Gastroesophageal sphincter (tissue), 4 donors: ENCODE measurements around the gene ZBTB22. TPM values are rescaled to one million over a fixed set of nuclear protein-coding genes. Genes with fewer than 3 reads are reported as not detected.
A peak's percentile ranks its signal among the peaks of the same experiment; 100 is the strongest.
"Not testable (repeated sequence)": the region's sequence is repeated elsewhere in the genome, so short reads cannot be mapped to it uniquely, and the experiment has no call there.

ENCODE experiments used
- ATAC-seq: fragments of 150-250 bp; one replicate; pipeline ENCODE4 v1.9.1; 2016; ENCODE audit warnings: mild to moderate bottlenecking, moderate library complexity
- H3K27ac ChIP-seq, 4 donors: fragments of 200-600 bp; sonication (generic) in 3 of 4; 1 replicate in 3 of 4; 2 replicates in 1 of 4; pipeline ENCODE4 v1.5.1; 2016 to 2019
- H3K27me3 ChIP-seq: fragments of 200-600 bp; sonication (generic); one replicate; pipeline ENCODE4 v1.5.1; 2019
- H3K36me3 ChIP-seq, 2 donors: fragments of 200-600 bp; sonication (generic); one replicate each; pipeline ENCODE4 v1.5.1; 2019; ENCODE audit warnings: control low read depth in 1 of 2
- H3K4me1 ChIP-seq, 3 donors: fragments of 200-600 bp; sonication (generic); 1 replicate in 2 of 3; 2 replicates in 1 of 3; pipeline ENCODE4 v1.5.1; 2016 to 2019; ENCODE audit warnings: control low read depth in 2 of 3
- H3K4me3 ChIP-seq, 2 donors: fragments of 200-600 bp; sonication (generic); one replicate each; pipeline ENCODE4 v1.5.1; 2019; ENCODE audit warnings: mild to moderate bottlenecking in 1 of 2, moderate library complexity in 1 of 2
- H3K9me3 ChIP-seq, 3 donors: fragments of 200-600 bp; sonication (generic); one replicate each; pipeline ENCODE4 v1.5.1; 2017 to 2019; ENCODE audit warnings: control low read depth in 2 of 3
- EP300 ChIP-seq: sonication (generic); formaldehyde crosslinking; IDR thresholded peaks from one replicate; pipeline ENCODE4 v1.6.1; 2017; ENCODE audit warnings: antibody characterized with exemption, mild to moderate bottlenecking
- POLR2A ChIP-seq, 2 donors: fragments of 450-650 bp; IDR thresholded peaks; one replicate each; pipeline ENCODE4 v1.6.1; 2017; ENCODE audit warnings: antibody characterized with exemption in 2 of 2, mild to moderate bottlenecking in 2 of 2, moderate library complexity in 1 of 2
- POLR2AphosphoS5 ChIP-seq: sonication (generic); formaldehyde crosslinking; IDR thresholded peaks from one replicate; pipeline ENCODE4 v1.6.1; 2017; ENCODE audit warnings: antibody characterized with exemption
- WGBS, 2 donors: methylation state at CpG; one replicate each; pipeline ENCODE4 v1.1.5; 2018; ENCODE audit warnings: low coverage in 1 of 2; 5-methylcytosine and 5-hydroxymethylcytosine counted together
- total RNA-seq, 4 donors: library from RNA; depleted of rRNA; stranded (reverse); fragments of >200 nt; gene quantifications; one replicate each; pipeline ENCODE4 v1.1.0, GENCODE V29; 2016
- TF ChIP-seq, protein P1 (sequence below), 4 experiments: fragments of 200-600 bp in 2 of 4; fragments of 450-650 bp in 2 of 4; sonication (generic) in 1 of 4; IDR thresholded peaks; one replicate each; pipeline ENCODE4 v1.5.1; 2017 to 2019; ENCODE audit warnings: antibody characterized with exemption in 4 of 4, mild to moderate bottlenecking in 2 of 4, moderate library complexity in 2 of 4

The ZBTB22 gene
- total RNA-seq, 4 donors from 2014 or later, result 19.3 to 20.9 (median 20.1) TPM

DNA sequence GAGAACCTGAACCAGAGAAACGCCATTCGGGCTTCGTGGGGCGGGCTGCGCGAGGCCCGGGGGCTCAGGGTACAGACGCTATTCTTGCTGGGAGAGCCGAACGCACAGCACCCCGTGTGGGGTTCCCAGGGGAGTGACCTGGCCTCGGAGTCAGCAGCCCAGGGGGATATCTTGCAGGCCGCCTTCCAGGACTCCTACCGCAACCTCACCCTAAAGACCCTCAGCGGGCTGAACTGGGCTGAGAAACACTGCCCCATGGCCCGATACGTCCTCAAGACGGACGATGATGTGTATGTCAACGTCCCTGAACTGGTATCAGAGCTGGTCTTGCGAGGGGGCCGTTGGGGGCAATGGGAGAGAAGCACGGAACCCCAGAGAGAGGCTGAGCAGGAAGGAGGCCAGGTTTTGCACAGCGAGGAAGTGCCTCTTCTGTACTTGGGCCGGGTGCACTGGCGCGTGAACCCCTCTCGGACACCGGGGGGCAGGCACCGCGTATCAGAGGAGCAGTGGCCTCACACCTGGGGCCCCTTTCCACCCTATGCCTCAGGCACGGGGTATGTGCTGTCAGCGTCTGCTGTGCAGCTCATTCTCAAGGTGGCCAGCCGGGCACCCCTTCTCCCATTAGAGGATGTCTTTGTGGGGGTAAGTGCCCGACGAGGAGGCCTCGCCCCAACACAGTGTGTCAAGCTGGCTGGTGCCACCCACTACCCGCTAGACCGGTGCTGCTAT lies 39.7 kb downstream of the ZBTB22 start:
- Histone ChIP-seq H3K36me3 (peaks cover 0 to 78% of the 10 kb centered on the region in 2 donors), H3K4me3 (peak overlapping the region; percentile 56 to 81), H3K9me3 (no peaks in the 10 kb centered on the region), H3K27me3 (no peaks in the 10 kb centered on the region), H3K4me1 (peaks cover under 1 to 69% (median 35%) of the 10 kb centered on the region in 3 donors), H3K27ac (peak overlapping the region; percentile 73 to 96 (median 91))
- ATAC-seq, result no peak
- no peak for TF ChIP-seq POLR2A (IDR thresholded peaks at IDR 0.05)
- TF ChIP-seq POLR2AphosphoS5, result no peak
- TF ChIP-seq, protein P1, sequence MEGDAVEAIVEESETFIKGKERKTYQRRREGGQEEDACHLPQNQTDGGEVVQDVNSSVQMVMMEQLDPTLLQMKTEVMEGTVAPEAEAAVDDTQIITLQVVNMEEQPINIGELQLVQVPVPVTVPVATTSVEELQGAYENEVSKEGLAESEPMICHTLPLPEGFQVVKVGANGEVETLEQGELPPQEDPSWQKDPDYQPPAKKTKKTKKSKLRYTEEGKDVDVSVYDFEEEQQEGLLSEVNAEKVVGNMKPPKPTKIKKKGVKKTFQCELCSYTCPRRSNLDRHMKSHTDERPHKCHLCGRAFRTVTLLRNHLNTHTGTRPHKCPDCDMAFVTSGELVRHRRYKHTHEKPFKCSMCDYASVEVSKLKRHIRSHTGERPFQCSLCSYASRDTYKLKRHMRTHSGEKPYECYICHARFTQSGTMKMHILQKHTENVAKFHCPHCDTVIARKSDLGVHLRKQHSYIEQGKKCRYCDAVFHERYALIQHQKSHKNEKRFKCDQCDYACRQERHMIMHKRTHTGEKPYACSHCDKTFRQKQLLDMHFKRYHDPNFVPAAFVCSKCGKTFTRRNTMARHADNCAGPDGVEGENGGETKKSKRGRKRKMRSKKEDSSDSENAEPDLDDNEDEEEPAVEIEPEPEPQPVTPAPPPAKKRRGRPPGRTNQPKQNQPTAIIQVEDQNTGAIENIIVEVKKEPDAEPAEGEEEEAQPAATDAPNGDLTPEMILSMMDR (IDR thresholded peaks at IDR 0.05), result no peak
- TF ChIP-seq EP300, result no peak
- 48% methylated on average over 2 of the region's 39 CpGs; no CpG with 5 or more reads in 1 of the 2 donors for WGBS, 2 donors

DNA sequence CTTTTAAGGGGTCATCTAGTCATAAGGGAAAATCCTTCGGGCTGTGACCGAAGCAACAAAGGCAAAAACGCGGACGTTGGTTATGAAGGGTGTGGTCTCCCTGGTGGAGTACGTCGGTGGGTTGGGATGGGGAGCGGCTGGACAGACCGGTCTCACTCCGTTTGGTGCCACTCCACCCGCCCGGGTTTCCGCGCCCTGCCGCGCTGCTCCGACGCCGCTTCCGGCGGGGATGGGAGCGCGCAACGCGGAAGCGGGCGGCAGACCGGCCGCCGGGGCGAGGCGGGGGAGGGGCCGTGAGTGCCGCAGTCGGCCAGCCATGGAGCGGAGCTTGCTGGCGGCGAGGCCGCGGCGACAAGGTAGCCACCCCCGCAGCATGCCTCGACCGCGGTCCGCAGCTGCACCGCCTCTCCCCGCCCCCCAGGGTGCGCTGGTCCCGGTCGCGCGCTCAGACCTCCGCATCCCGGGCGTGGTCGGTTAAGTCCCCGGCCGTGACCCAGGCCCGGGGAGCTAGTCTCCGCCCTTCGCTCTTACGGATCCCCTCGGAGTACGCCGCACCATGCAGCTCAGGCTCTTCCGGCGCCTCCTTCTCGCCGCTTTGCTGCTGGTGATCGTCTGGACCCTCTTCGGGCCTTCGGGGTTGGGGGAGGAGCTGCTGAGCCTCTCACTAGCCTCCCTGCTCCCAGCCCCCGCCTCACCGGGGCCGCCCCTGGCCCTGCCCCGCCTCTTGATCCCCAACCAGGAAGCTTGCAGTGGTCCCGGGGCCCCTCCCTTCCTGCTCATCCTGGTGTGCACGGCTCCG lies 40.5 kb downstream of the ZBTB22 start, which contains the start of gene B3GALT4:
Gene B3GALT4, plus strand, starts transcription at position 260 of the 799 bp plus-strand sequence. Its CDS starts 297 bp downstream, at position 557.
- H3K4me3 ChIP-seq, result peak within 1 kb of the TSS; percentile 56 to 81
- TF ChIP-seq, protein P1 (IDR thresholded peaks at IDR 0.05), result peak in 3 of 4 experiments; percentile 52 to 75 (median 74)
- TF ChIP-seq POLR2AphosphoS5, result peak; percentile 54
- TF ChIP-seq POLR2A (IDR thresholded peaks at IDR 0.05), result peak; percentile 63 to 72
- no peak for TF ChIP-seq EP300
- peak; percentile 85 for ATAC-seq
- 0 to 2% methylated on average over 9 to 10 of the region's 80 CpGs for WGBS, 2 donors
- no peaks in the 10 kb centered on the region for H3K9me3 ChIP-seq
- peak within 1 kb of the TSS; percentile 73 to 96 (median 91) for H3K27ac ChIP-seq
- H3K27me3 ChIP-seq, result no peaks in the 10 kb centered on the region
- peaks cover 0 to 71% of the 10 kb centered on the region in 2 donors for H3K36me3 ChIP-seq
- peaks cover 5 to 76% (median 39%) of the 10 kb centered on the region in 3 donors for H3K4me1 ChIP-seq

DNA sequence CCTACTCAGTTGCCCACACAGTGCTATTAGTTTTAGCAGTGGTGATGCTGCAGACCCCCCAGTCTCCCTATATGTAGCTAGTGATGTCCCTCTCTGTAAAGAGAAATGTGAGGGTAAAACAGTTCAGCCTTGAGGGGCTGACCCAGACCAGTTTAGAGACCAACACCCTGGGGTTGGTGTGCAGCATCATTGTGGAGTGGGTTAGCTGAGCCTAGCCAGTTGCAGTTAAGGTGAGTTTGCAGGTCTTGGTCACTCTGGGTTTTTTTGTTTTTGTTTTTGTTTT lies 41.0 kb downstream of the ZBTB22 start:
- Histone ChIP-seq H3K4me1 (peaks cover 5 to 77% (median 39%) of the 10 kb centered on the region in 3 donors), H3K36me3 (peaks cover 0 to 65% of the 10 kb centered on the region in 2 donors), H3K4me3 (peak overlapping the region; percentile 56 to 81), H3K27me3 (no peaks in the 10 kb centered on the region), H3K27ac (peak overlapping the region; percentile 73 to 96 (median 91)), H3K9me3 (no peaks in the 10 kb centered on the region)
- ATAC-seq, result no peak
- TF ChIP-seq EP300 (no peak), POLR2A (IDR thresholded peaks at IDR 0.05) (no peak), POLR2AphosphoS5 (no peak)
- TF ChIP-seq, protein P1 (IDR thresholded peaks at IDR 0.05), result no peak

DNA sequence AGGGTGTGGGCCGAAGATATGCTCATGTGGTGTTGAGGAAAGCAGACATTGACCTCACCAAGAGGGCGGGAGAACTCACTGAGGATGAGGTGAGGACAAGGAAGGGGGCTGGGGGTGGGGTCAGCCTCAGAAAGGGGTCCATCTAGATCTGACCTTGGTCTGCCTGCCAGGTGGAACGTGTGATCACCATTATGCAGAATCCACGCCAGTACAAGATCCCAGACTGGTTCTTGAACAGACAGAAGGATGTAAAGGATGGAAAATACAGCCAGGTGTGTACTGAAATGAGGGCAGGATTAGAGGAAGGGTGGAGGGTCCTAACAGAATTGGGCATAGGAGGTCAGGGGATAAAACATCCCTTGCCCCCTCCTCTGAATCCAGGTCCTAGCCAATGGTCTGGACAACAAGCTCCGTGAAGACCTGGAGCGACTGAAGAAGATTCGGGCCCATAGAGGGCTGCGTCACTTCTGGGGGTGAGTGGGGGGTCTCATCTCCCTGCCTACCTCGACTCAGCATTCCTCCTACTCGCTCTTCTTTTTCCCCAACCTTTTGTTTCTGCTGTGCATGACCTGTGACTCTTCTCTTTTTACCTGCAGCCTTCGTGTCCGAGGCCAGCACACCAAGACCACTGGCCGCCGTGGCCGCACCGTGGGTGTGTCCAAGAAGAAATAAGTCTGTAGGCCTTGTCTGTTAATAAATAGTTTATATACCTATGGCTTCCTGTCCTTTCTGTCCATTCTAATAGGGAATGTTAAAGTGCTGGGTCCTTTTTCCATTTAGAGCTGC lies 41.6 kb downstream of the ZBTB22 start:
- H3K9me3 ChIP-seq, ATAC-seq, H3K27me3 ChIP-seq: not testable (repeated sequence)
- WGBS, 2 donors, result 68 to 74% methylated on average over 12 to 16 of the region's 16 CpGs
- Histone ChIP-seq H3K4me3 (peak overlapping the region in 1 of 2 donors; percentile 81), H3K27ac (peak overlapping the region; percentile 73 to 96 (median 91)), H3K36me3 (peaks cover 0 to 60% of the 10 kb centered on the region in 2 donors), H3K4me1 (peaks cover 5 to 80% (median 39%) of the 10 kb centered on the region in 3 donors)
